ENCODE data around the gene PTPRE.

Gene PTPRE

GRCh38 chr10:128081222-128081621, 174.3 kb downstream of the PTPRE start:
- Histone ChIP-seq H2AFZ (ENCODE audit: low read depth) (no peak overlapping the region), H3K79me2 (ENCODE audit: insufficient read depth, low read depth) (no peaks in the 10 kb centered on the region), H3K27me3 (ENCODE audit: insufficient read depth, low read depth) (no peaks in the 10 kb centered on the region), H4K20me1 (ENCODE audit: insufficient read depth) (no peaks in the 10 kb centered on the region), H3K36me3 (ENCODE audit: insufficient read depth) (no peaks in the 10 kb centered on the region), H3K27ac (no peak overlapping the region), H3K9ac (no peak overlapping the region), H3K4me3 (IDR thresholded peaks at IDR 0.05; ENCODE audit: insufficient read depth, low read depth, low read length) (no peak overlapping the region), H3K4me1 (ENCODE audit: low read depth, poor library complexity, severe bottlenecking) (peaks cover 38% of the 10 kb centered on the region), H3K4me2 (no peak overlapping the region)
- no peak for TF ChIP-seq CTCF (conservative IDR thresholded peaks at IDR 0.05; ENCODE audit: low read depth, low read length)

DNA sequence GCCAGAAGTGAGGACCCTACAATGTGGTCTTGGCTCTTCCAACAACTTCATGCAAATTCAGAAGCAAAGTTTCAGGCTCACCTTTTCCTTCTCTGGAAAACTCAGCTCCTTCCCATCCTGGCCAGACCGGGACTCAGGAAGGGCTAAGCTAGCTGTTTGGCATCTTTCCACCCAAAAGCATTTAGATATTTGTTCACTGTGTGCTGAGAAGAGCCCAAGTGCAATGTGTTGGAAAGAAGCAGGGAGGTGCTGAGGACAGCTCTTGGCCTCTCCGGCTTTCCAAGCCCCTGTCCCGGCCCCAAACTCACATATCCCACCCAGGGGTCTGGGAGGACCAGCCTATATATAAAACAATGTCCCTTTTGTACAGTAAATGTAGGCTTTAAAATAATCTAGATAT, 174.8 kb downstream of the PTPRE start:
- Histone ChIP-seq H3K4me2 (no peak overlapping the region), H2AFZ (ENCODE audit: low read depth) (no peak overlapping the region), H3K36me3 (ENCODE audit: insufficient read depth) (no peaks in the 10 kb centered on the region)

GRCh38 chr10:128083191-128083895, 176.4 kb downstream of the PTPRE start:
- Histone ChIP-seq H3K4me2 (peak overlapping the region; percentile 58), H2AFZ (ENCODE audit: low read depth) (peak overlapping the region; percentile 22; the same call in 1 of the 2 replicates), H3K27ac (peak overlapping the region; percentile 45; the same call in 1 of the 2 replicates), H3K36me3 (ENCODE audit: insufficient read depth) (no peaks in the 10 kb centered on the region), H3K27me3 (ENCODE audit: insufficient read depth, low read depth) (no peaks in the 10 kb centered on the region), H3K9ac (no peak overlapping the region), H3K4me3 (IDR thresholded peaks at IDR 0.05; ENCODE audit: insufficient read depth, low read depth, low read length) (no peak overlapping the region), H3K4me1 (ENCODE audit: low read depth, poor library complexity, severe bottlenecking) (peaks cover 38% of the 10 kb centered on the region), H3K79me2 (ENCODE audit: insufficient read depth, low read depth) (no peaks in the 10 kb centered on the region), H4K20me1 (ENCODE audit: insufficient read depth) (no peaks in the 10 kb centered on the region)
- TF ChIP-seq CTCF (conservative IDR thresholded peaks at IDR 0.05; ENCODE audit: low read depth, low read length), result no peak

More for the DNA sequence above, 174.8 kb downstream of the PTPRE start:
- no peaks in the 10 kb centered on the region for H3K27me3 ChIP-seq (ENCODE audit: insufficient read depth, low read depth)
- H3K79me2 ChIP-seq (ENCODE audit: insufficient read depth, low read depth), result no peaks in the 10 kb centered on the region
- H3K9ac ChIP-seq, result no peak overlapping the region
- H4K20me1 ChIP-seq (ENCODE audit: insufficient read depth), result no peaks in the 10 kb centered on the region
- H3K27ac ChIP-seq, result no peak overlapping the region
- H3K4me3 ChIP-seq (IDR thresholded peaks at IDR 0.05; ENCODE audit: insufficient read depth, low read depth, low read length), result no peak overlapping the region
- H3K4me1 ChIP-seq (ENCODE audit: low read depth, poor library complexity, severe bottlenecking), result peaks cover 38% of the 10 kb centered on the region
- TF ChIP-seq CTCF (conservative IDR thresholded peaks at IDR 0.05; ENCODE audit: low read depth, low read length), result no peak

DNA sequence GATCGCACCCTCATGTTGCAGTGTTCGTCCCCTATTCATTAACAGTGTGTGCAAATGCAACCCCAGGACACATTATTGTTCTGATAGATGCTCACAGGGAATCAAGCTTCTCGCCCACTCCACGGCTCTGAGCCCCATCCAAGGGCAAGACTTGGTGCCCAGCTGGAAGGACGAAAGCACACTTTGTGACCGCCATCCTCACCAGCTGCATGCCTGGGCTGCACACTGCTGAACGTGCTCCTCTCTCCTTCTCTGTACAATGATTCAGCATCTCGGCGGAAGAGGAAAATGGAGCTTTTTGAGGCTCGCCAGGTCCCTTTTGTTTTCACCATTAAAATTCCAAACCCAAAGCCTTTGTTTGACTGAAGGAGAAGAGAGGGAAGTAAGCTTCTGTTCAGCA, 177.5 kb downstream of the PTPRE start:
- Histone ChIP-seq H3K4me2 (no peak overlapping the region), H3K27me3 (ENCODE audit: insufficient read depth, low read depth) (no peaks in the 10 kb centered on the region), H3K79me2 (ENCODE audit: insufficient read depth, low read depth) (no peaks in the 10 kb centered on the region), H3K4me1 (ENCODE audit: low read depth, poor library complexity, severe bottlenecking) (peaks cover 38% of the 10 kb centered on the region), H3K36me3 (ENCODE audit: insufficient read depth) (no peaks in the 10 kb centered on the region), H2AFZ (ENCODE audit: low read depth) (no peak overlapping the region), H3K27ac (no peak overlapping the region), H3K9ac (no peak overlapping the region), H4K20me1 (ENCODE audit: insufficient read depth) (no peaks in the 10 kb centered on the region), H3K4me3 (IDR thresholded peaks at IDR 0.05; ENCODE audit: insufficient read depth, low read depth, low read length) (no peak overlapping the region)
- no peak for TF ChIP-seq CTCF (conservative IDR thresholded peaks at IDR 0.05; ENCODE audit: low read depth, low read length)

Data from KMS-11 (cell line).